Sciatic nerve (tissue), 2 donors: ENCODE measurements around the gene CD300A. TPM values are rescaled to one million over a fixed set of nuclear protein-coding genes. Genes with fewer than 3 reads are reported as not detected.
A peak's percentile ranks its signal among the peaks of the same experiment; 100 is the strongest.
"Not testable (repeated sequence)": the region's sequence is repeated elsewhere in the genome, so short reads cannot be mapped to it uniquely, and the experiment has no call there.

ENCODE experiments used
- ATAC-seq: fragments of 200-7000 bp; cut with Tn5 transposase; one replicate; pipeline ENCODE4 v1.9.1; 2020; ENCODE audit warnings: mild to moderate bottlenecking, moderate library complexity
- DNase-seq: peaks from one replicate; pipeline ENCODE4 v3.0.0-alpha.2; 2020; ENCODE audit warnings: low spot score
- intact Hi-C: fragments of 100-400 bp; cut with DNase I; formaldehyde crosslinking; loops from one replicate; pipeline ENCODE4 v1.14.2; 2022
- total RNA-seq: library from RNA; stranded (reverse); fragmentation: NEBNext Ultra II Directional; extraction: Animal tissue kit (Norgen Biotek cat#: 25700); gene quantifications from one replicate; pipeline ENCODE4 v1.2.1, GENCODE V29; 2021
- donor health status: DM: no; HTN: no; CAD: no.
- donor health status: DM: no; HTN: no; CAD: no.

The CD300A gene
- total RNA-seq, 1 donor from 2014 or later: 13.0 TPM

DNA sequence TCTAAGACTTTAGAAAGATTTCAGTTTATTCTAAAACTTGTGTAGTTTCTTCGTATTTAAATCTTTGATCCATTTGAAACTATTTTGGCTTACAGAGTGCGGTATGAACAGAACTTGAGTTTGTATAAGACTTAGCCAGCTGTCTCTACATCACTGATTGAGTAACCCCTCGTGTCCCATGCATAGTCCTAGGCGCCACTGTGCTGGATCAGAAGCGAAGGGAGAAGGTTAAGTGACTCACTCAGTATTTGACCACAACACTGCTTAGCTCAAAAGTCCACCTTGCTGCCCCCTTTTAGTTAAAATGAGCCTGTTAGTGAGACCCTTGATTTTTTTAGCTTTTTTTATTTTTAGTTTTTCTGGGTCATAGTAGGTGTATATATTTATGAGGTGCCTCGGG is 36.4 kb downstream of the CD300A start:
- ATAC-seq (no peak), DNase-seq (no peak)
- intact Hi-C loops: no loop called here

DNA sequence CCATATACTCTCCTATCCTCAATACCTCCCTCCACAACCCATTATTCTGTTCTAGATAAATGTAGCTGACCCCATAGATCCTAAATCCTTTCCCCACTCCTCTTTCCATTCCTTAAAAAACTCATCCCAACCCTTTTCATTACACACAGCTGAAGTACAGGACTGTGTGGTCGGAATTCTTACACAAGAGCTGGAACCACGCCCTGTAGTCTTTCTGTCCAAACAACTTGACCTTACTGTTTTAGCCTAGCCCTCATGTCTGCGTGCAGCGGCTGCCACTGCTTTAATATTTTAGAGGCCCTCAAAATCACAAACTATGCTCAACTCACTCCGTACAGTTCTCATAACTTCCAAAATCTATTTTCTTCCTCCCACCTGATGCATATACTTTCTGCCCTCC is 37.5 kb downstream of the CD300A start:
- ATAC-seq, DNase-seq: not testable (repeated sequence)

DNA sequence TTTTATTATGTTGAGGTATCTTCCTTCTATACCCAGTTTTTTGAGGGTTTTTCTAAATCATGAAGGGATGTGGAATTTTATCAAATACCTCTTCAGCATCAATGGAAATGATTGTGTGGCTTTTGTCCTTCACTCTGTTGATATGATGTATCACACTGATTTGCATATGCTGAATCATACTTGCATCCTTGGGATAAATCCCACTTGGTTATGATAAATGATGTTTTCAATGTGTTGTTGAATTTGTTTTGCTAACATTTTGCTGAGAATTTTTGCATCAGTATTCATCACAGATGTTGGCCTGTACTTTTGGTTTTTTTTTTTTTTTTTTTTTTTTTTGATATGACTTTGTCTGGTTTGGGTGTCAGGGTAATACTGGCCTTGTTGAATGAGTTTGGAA is 41.7 kb downstream of the CD300A start:
- ATAC-seq (no peak), DNase-seq (no peak)
- intact Hi-C loops: no loop called here

More for the DNA sequence above, 37.5 kb downstream of the CD300A start:
- intact Hi-C loops: not testable (repeated sequence)

DNA sequence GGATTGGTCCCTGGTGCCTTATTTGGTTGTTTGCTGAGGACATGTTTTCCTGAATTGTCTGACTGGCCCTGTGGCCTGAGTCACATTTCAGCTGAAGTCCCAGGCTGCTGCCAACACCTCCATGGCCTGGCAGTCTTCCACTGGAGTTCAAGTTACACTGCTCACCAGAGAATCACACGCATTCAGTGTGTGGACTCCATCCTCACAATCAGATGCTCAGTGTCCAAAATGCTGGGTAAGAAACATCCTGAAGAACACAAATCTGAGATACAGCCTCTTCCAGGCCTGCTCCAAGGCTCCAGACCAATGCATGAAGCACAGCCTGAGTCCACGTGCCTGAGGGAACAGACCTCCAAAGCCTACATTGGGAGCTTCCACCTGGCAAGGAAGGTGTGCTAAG is 45.6 kb downstream of the CD300A start:
- no peak for DNase-seq
- intact Hi-C loops: no loop called here
- ATAC-seq: no peak

DNA sequence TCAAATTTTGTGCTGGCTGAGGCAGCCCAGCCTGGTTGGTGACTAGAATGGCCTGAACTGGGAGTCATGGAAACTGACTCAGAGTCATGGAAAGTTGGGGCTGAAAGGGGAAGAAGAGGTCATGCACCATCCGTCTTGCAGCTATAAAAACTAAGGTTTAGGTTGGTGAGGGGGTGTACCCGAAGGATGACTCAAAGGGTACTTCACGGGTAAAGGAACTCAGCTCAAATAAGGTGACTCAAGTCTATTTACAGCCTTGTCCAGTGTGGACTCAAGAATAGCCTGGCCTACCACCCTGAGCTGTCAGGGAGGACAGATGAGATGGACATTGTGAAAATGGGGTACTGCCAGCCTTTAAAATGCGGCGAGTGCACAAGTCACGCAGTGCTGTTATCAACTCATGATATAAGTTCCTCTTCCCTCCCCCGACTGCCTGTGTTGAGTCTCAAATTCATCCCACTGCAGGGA is 46.2 kb downstream of the CD300A start:
- ATAC-seq (peak; percentile 52), DNase-seq (no peak)
- intact Hi-C loops: no loop called here

DNA sequence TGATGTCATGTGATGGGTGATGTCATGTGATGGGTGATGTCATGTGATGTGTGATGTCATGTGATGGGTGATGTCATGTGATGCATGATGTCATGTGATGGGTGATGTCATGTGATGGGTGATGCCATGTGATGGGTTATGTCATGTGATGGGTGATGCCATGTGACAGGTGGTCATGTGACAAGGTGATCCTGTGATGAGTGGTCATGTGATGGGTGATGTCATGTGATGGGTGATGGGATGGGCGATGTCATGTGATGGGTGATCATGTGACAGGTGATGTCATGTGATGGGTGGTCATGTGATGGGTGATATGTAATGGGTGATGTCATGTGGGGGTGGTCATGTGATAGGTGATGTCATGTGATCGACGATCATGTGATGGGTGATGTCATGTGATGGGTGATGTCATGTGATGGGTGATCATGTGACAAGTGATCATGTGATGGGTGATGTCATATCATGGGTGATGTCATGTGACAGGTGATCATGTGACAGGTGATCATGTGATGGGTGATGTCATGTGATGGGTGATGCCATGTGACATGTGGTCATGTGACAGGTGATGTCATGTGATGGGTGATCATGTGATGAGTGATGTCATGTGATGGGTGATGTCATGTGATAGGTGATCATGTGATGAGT is 47.7 kb downstream of the CD300A start:
- no peak for DNase-seq

DNA sequence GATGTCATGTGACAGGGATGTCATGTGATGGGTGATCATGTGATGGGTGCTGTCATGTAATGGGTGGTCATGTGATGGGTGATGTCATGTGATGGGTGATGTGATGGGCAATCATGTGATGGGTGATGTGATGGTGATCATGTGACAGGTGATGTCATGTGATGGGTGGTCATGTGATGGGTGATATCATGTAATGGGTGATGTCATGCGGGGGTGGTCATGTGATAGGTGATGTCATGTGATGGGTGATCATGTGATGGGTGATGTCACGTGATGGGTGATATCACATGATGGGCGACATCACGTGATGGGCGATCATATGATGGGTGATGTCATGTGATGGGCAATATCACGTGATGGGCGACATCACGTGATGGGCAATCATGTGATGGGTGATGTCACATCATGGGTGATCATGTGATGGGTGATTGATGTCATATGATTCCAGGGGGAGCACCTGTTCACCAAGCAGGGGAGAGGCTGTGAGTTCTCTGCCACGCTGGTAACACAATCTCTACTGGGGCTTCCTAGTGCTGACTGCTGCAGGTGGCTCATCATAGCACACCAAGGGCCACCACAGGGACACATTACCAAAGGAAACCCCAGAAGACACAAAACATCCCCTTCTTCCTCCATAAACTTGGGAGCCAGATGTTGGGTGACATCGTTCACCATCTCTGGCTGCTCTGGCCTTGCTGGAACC is 48.3 kb downstream of the CD300A start:
- ATAC-seq: peak; percentile 49
- intact Hi-C loops: no loop called here
- no peak for DNase-seq

More for the DNA sequence above, 47.7 kb downstream of the CD300A start:
- intact Hi-C loops: no loop called here
- peak; percentile 50 for ATAC-seq

DNA sequence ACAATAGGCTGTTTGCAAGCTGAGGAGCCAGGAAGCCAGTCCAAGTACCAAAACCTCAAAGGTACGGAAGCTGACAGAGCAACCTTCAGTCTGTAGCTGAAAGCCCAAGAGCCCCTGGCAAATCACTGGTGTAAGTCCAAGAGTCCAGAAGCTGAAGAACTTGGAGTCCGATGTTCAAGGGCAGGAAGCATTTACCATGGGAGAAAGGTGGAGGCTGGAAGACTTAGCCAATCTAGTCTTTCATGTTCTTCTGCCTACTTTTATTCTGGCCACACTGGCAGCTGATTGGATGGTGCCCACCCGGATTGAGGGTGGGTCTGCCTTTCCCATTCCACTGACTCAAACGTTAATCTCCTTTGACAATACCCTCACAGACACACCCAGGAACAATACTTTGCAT is 49.5 kb downstream of the CD300A start:
- ATAC-seq (no peak), DNase-seq (no peak)
- intact Hi-C loops: no loop called here

DNA sequence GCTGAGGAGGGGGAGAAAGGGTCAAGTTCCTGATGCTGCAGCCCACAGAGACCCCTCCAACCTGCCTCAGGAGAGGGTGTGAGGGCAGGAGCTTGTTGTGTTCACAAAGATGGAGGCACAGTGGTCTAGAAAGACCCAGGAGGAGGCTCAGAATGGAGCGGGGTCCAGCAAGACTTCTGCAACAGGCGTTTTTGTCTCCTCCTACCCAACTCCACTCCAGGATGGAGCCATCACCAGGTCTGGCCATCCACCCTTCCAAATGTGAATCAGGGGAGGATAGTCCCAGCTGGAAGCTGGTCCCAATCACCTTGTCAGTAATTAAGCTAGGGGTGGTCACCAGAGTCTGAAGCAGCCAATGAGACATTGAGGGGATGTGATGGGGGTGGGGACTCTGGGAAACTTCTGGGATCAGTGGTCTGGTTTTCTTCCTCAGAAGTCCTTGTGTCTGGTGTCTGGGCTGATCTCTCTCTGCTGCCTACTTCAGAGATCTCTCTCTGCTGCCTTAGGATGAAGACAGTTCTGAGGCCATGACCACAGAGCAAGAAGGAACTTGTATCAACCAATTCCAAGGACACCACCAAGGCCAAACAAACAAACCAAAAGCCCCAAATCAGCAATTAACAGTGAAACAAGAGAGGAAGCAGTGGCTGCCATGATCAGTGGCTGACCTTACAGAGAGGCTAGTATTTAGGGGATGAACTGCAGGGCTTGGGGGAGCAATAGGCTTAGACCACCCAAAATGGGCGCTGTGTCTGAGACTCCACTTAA is 50.3 kb downstream of the CD300A start:
- no peak for ATAC-seq
- intact Hi-C loops: no loop called here
- DNase-seq: no peak

DNA sequence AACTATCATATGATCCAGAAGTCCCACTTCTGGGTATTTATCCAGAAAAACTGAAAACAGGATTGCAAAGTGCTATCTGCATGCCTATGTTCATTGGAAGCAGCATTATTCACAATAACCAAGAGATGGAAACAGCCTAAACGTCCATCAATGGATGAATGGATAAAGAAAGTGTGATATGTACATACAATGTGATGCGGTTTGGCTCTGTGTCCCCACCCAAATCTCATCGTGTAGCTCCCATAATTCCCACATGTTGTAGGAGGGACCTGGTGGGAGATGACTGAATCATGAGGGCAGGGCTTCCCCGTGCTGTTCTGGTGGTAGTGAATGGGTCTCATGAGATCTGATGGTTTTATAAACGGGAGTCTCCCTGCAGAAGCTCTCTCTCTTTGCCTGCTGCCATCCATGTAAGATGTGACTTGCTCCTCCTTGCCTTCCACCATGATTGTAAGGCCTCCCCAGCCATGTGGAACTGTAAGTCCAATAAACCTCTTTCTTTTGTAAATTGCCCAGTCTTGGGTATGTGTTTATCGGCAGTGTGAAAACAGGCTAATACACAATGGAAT is 52.1 kb downstream of the CD300A start:
- ATAC-seq, DNase-seq, intact Hi-C loops: not testable (repeated sequence)

DNA sequence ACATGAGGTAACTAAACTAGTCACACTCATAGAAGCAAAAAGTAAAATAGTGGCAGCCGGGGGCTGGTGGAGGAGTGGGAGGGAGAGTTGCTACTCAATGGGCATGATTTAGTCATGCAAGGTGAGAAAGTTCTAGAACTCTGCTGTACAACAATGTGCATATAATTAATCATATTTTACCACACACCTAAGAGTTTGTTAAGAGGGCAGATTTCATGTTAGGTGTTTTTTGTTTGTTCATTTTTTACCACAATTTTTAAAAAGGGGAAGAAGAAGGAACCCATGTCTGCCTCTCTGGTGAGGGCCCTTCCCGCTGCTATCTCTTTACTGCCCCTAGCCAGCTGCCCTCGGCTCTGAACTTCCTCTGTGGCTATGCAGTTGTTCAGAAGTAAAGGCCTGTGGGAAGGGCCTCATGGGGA is 53.6 kb downstream of the CD300A start:
- intact Hi-C loops: no loop called here
- DNase-seq (no peak), ATAC-seq (peak; percentile 84)

DNA sequence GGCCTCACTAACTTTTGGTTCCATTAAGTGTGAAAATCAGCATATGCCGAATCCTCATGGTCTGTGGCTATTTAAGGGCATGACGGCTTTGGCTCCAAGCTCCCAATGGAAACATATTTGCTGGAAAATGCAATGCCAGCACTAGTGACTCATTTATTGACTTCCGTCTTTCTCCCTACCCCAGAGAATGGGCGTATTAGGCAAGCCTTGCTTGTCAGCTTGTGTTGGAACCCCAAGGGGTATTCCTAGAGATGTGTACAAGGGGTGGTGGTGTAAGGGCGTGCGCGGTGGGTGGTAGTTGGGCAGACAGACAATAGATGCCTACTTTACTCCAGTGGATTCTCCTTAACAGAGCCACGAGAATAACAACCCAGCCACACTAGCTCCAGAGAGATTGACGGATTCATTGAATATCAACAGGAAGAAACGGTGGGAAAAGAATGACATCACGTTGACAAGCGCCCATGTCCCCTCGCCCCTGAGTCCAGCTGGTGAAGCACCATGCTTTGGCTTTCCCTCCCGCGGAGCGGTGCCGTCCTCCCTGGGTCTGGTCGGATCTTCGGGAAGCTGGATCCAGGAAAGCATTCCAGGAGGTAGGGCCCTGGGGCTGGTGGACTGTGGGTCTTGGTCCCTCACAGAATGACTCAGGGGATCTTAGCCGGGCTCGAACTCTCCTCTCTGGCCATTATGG is 54.5 kb downstream of the CD300A start:
- DNase-seq (no peak), ATAC-seq (peak; percentile 82)
- intact Hi-C loops: no loop called here

DNA sequence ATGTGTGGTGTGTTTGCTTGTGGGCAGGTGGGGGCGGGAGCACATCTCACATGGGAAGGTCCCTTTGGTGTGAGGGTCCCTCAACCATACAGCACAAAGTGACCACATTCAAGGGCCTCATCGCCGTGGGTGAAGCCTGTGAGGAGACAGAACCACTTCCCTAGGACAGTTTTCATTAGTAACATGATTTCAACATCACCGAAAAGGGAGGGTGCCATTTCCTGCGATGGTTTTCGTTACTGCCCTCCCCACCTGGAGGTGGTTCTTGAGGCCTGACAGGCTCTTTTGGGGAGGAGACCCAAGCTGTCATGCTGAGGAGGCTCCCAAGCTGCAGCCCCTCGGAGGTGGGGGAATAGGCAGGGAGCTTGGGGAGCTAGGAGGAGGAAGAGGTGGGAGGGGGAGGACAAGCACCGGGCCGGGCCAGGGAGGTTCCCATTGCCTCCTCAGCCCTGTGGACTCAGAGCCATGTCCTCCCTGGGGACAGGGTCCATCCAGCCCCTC is 55.3 kb downstream of the CD300A start:
- no peak for DNase-seq
- intact Hi-C loops: no loop called here
- ATAC-seq: peak; percentile 43

DNA sequence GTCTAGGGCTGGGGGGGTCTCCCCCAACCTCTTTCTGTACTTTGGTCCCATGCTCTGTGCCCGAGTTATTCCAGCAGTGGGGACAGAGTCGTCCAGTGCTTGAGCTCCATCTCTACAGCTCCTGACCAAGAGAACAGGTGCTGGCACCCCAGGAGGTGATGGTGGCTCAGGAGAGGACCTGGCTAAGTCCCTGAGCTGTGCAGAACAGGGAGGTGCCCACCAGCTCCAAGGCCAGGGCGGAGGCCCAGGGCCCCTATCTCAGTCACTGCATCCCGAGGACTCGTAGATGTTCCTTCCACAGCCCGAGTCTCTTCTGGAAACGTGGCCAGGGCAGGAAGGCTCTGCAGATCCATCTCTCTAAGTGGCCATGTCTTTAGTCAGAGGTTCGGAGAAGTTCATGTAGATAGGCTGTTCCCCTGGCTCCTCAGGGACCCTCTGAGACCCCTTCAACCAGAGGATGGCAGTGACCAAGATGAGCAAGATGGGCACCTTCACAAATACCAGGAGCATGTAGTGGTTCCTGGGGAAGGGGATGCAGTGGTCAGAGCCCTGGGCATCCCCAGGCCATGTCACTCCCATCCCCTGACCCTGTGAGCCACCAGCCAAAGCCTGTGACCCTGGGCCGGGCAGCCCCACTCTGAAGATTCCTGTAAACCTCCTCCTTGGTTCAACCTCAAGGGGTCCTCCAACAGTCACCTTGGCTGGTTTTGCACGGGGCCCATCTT is 56.1 kb downstream of the CD300A start:
- DNase-seq (no peak), ATAC-seq (no peak)
- intact Hi-C loops: no loop called here

DNA sequence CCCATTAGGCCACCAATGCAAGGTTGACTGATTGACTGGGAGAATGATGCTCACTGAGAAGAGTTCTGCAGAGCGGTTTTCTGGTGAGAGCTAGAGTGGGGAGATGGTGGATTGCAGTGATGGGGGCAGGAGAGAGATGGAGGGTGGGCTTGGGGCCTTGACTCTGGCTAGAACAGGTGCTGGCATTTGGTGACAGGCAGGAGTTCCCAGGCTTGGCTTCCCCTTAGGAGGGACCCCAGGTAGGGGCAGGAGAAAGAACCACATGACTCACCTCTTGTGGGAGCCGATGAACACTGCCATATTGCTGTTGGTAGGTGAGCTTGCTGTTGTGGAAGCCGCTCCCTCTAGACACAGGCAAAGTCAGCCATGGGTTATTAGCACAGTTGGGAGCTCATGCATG is 56.9 kb downstream of the CD300A start:
- intact Hi-C loops: no loop called here

DNA sequence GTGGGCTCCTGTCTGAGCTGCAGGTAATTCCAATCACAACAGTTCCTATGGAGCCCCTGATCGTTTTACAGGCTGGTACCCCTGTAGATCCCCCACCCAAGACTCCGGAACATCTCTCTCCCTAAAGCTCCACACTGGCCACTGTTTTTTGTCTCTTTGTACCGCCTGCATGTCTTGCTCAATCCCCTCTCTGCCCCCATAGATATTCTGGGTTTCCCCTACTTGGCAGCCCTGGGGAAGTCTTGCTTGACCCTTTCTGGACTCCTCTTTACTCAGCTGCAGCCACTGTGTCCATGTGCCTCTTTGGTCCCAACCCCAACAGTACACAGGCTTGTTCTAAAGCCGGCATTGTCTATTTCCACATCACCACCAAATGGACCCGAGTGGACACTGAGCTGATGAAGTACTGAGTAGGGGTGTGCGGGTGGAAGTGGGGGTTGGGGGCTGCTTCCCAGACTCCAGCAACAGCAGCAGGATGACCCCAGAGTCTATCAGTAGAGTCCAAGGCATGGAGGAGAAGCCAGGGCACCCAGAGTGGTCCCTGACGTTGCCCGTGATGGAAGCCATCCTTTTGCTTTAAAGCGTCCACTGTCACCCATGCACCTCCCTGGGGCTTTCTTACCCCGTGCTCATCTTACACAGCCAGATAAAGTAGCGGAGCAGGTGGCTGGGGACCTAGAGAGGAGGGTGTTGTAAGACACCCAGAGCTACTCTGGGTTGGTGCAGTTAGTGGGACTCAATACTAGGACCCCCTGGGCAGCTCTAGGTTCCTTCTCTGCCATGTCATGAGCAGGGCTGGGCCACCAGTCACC is 58.4 kb downstream of the CD300A start:
- intact Hi-C loops: no loop called here
- DNase-seq (no peak), ATAC-seq (no peak)

More for the DNA sequence above, 56.9 kb downstream of the CD300A start:
- DNase-seq (no peak), ATAC-seq (no peak)

DNA sequence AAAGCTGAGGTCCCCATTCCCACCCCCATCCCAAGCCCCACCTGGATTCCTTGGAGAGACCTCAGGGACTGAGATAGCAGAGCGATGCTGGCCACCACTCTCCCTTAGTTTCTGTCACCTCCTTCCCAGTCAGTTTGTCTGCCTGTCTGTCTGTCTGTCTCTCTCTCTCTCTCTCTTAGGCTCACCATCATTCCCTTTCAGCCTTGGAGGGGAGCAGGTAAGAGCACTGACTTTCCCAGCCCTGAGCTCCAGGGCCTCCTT is 59.0 kb downstream of the CD300A start:
- ATAC-seq (no peak), DNase-seq (no peak)
- intact Hi-C loops: no loop called here
